T47D (cell line): ENCODE measurements around the gene EED.
"Not testable (repeated sequence)": the region's sequence is repeated elsewhere in the genome, so short reads cannot be mapped to it uniquely, and the experiment has no call there.

Experiments
- DNase-seq, 2 experiments: peaks; one replicate each; pipeline versions ENCODE4 v3.0.0 to v3.0.0-alpha.2; 2011 to 2012; ENCODE audit warnings: low read depth in 1 of 2, low spot score in 1 of 2
- JUND ChIP-seq: IDR thresholded peaks from 2 replicates; pipeline ENCODE4 v1.6.1; 2012; ENCODE audit warnings: low read depth
- in situ Hi-C: cut with HindIII; loops from 2 replicates; pipeline ENCODE4 v1.10.0; 2016; ENCODE audit warnings: low sequenced_read_pairs, low pct_unique_long_range_greater_than_20kb

EED gene

GRCh38 chr11:86228269-86229038 lies 16.1 kb upstream of the EED start:
- no peak for TF ChIP-seq JUND
- in situ Hi-C loops, result no loop called here
- DNase-seq, result no peak

GRCh38 chr11:86229039-86229330 lies 15.6 kb upstream of the EED start:
- in situ Hi-C loops, DNase-seq: not testable (repeated sequence)

DNA sequence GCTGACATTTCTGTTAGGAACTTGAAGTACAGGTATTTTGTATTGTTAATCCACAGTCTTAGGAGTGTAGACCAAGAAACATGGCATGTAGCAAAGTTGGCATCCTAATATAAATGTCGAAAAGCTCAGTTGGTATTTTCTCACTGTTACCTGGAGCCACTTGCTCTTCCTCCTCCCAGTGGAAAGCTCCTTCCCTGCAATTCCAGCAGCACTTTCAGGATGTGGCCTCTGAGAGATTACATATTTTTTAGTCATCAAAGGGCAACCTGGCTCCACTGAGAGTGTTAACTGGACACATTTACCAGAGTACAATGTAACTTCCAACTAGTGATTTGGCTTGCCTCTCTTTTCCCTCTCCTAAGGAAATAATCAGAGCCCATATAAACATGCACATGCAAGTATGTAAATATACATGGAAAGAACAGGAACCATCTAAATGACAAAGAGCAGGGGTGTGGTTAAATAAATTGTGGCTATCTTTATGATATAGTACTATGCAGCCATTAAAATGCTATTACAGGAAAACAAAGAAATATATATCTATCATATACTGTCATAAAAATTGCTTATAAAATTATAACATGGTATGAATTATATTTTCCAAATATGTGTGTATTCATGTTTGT lies 14.3 kb upstream of the EED start:
- DNase-seq, result peak in 1 of 2 experiments; percentile 25
- no peak for TF ChIP-seq JUND
- in situ Hi-C loops, result no loop called here

DNA sequence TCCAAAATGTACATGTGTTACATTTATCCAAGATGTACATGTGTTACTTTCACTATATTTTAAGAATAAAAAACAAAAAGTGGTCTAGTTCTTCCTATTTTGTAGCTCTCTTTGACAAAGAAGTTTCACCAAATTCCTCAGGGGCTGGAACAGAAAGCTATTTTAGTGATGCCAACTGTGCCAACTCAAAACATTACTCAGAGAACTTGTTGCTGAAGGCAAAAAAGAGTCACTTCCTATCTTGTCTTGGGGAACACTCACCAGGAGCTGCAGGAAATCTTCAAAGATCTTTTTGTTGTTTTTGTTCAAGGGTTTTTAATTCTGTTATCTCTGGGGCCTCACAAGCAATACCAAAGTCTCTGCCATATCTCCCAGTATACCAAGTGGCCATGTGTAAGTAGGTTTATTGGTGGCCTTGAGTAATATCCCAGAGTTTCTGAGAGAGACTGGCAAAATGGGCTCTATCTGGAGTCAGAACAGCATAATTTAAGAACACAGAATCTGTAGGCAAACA lies 13.6 kb upstream of the EED start:
- no peak for TF ChIP-seq JUND
- in situ Hi-C loops, result no loop called here
- DNase-seq, result no peak

DNA sequence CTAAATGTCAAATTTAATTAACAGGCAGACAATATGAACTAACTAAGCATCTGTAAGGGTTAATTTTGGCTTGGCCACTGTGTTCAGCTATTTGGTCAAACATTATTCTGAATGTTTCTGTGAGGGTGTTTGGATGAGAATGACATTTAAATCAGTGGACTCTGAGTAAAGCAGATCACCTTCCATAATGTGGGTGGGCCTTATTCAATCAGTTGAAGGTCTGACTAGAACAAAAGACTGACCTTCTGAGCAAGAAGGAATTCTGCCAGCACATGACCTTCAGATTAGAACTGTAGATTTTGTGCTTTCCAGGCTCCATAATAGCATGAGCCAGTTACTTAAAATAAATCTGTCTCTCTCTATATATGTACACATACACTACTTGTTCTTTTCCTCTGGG lies 12.0 kb upstream of the EED start:
- no peak for TF ChIP-seq JUND
- in situ Hi-C loops, result no loop called here
- DNase-seq, result no peak

DNA sequence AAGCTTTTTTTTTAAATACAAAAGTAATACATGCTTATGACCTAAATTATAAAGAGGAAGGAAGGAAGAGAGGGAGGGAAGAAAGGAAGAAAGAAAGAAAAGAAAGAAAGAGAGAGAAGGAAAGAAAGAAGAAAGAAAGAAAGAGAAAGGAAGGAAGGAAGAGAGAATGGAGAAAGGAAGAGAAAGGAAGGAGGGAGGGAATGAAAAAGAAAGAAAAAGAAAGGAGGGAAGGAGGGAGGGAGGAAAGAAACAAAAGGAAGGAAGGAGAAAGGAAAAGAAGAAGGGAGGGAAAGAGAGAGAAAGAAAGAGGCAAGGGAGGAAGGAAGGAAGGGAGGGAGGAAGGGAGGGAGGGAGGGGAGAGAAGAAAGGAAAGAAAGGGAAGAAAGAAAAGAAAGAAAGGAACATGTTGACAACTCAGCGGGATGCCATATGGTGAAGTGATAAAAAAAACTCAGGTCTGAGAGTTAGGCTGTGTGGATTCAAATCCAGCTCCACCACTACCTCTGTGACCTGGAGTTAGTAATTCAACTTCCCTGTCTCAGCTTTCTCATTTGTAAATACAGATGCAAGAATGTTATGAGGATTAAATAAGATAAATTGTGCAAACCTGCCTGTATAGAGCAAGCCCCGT lies 9.6 kb upstream of the EED start:
- no peak for DNase-seq

DNA sequence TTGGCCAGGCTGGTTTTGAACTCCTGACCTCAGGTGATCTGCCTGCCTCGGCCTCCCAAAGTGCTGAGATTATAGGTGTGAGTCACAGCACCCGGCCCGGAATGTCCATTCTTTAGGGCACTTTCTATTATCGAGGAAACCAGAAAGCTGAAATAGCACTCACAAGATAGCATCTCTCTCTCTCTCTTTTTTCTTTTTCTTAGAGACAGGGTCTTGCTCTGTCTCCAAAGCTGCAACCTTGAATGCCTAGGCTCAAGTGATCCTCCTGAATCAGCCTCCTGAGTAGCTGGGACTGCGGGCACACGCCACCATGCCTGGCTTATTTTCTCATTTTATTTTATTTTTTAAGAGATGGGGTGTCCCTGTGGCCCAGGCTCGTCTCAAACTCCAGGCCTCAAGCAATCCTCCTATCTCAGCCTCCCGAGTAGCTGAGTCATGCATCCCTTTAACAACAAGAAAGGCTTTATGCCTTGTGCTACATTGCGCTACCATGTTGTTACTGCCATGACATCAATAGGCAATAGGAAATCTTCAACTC lies 7.2 kb upstream of the EED start:
- no peak for TF ChIP-seq JUND
- no peak for DNase-seq
- in situ Hi-C loops, result no loop called here

More for the DNA sequence above, 9.6 kb upstream of the EED start:
- in situ Hi-C loops, result no loop called here
- TF ChIP-seq JUND, result no peak

DNA sequence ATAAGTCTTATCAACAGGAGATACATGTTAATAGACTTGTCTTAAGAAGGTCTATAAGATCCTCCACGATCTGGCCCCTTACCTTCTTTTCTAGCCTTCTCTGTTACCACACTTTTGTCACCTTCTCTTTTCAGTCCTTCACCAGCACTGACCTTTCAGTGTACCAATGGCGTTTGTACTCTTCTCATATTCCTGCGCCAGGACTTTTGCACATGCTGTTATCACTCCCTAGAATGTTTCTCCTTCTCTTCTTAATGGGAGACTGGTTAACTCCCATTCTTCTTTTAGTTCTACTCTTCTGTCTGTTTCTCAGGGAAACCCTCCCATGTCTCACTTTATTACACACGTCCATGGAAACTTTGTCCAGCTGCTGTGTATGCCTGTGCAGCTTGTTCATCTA lies 4.4 kb upstream of the EED start:
- no peak for TF ChIP-seq JUND
- no peak for DNase-seq
- in situ Hi-C loops, result no loop called here

GRCh38 chr11:86241956-86242535 lies 2.5 kb upstream of the EED start:
- no peak for TF ChIP-seq JUND
- in situ Hi-C loops, result no loop called here
- no peak for DNase-seq

DNA sequence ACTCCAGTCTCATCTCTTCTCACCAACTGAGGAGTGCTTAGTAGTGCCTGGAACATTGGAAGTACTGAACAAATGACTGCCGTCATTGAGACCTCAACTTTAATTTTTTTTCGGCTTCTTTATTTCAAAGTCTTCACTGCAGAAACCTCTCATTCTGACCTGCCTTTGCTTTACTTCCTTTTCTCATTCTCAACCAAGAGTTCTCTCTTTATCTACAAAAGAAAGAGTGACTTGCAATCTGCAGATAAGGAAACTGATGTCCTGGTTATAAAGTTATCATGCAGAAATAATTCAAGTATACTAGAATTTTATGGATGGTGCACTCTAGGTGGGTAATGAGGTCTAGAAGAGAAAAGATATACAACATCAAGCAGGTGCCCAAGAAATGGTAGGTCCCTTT lies 1.2 kb upstream of the EED start:
- no peak for TF ChIP-seq JUND
- no peak for DNase-seq
- in situ Hi-C loops, result no loop called here

DNA sequence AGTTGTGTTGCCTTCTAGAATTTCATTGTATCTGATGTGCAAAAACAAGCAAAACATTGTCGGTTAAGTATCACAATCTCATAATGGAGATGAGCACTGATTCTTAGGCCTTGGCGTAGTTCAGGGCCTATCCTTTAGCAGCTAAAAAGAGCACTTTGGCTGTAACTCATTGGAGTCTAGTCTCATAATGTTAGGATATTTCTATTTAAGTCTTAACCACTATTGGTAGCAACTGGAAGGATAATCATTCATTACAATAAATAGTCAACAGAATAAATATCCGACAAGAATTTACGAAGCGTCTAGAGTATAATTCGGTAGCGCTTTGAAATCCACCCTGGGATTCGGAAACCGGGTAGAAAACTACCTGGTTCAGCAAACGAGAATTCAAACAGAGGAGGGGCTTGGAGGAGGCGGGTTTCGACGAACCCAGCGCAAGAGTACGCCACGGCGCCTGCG lies 461 bp upstream of the EED start:
- in situ Hi-C loops, result no loop called here
- peak in 1 of 2 experiments; percentile 82 for DNase-seq
- no peak for TF ChIP-seq JUND

DNA sequence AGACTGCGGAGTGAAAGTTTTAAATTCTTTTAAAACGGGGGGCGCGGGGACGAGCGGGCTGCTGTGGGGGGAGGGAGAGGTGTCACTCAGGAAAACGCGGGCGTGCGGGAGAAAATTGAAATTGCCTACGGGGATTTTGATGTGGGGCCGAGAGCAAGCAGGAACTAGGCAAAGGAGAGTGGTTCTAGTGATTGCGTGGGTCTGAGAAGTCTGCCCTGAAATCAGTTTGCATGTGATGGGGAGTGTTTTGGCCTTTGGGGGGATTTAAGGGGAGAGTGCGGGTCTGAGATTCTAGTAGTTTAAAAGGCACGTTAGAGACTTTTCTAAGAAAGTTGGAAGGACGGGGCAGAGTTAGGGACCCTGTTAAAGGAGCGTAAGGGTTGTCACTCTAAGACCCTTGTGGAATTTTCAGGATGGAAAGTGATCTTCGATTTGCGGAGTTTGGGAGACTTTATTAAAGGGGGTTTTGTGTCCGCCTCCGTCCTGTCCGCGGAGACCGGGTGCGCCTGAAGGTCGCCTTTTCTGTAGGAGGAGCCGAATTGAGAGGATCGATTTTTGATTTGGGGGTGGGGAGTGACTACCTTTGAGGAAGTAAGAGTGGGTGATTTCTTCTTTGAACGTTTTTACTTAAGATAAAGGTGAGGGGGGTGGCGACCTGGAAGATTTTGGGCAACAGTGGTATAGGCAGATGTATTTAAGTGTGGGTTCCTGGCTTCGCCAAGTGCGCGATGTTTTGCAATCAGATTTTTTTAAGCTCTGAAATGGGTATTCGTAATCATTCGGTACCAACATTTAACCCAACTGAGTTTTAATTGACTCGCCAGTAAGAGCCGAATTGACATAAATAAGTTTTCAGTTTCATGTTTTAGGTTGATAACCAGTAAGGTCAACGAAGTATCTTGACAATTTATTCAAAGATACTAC lies 1.1 kb downstream of the EED start:
- peak in 1 of 2 experiments; percentile 22 for DNase-seq
- TF ChIP-seq JUND, result no peak
- in situ Hi-C loops, result no loop called here
